Measurements from ENCODE around the gene TMEM117.

GRCh38 chr12:44380861-44381260 lies 545.0 kb downstream of the TMEM117 start:
- TF ChIP-seq CREB5 (CRISPR knock-in tag; IDR thresholded peaks at IDR 0.05; ENCODE audit: low read depth) (no peak), ZFP30 (CRISPR knock-in tag; IDR thresholded peaks at IDR 0.05) (no peak), ZC3H10 (CRISPR knock-in tag; IDR thresholded peaks at IDR 0.05) (no peak), TOX (CRISPR knock-in tag; IDR thresholded peaks at IDR 0.05; ENCODE audit: borderline replicate concordance) (no peak)

All from SK-N-SH treated with all-trans-retinoic acid at 6 μM for 48 hours (cell line).